Left lung (tissue), 10 donors: ENCODE results near the gene TOE1. TPM values are rescaled to one million over a fixed set of nuclear protein-coding genes. Genes with fewer than 3 reads are reported as not detected.

ENCODE experiments used
- ATAC-seq: fragments of 200-7000 bp; cut with Tn5 transposase; one replicate; pipeline ENCODE4 v1.9.1; 2020; ENCODE audit warnings: moderate library complexity
- DNase-seq, 4 donors: peaks; one replicate each; pipeline ENCODE4 v3.0.0-alpha.2; 2013 to 2020
- H3K27ac ChIP-seq, 2 donors: fragments of 200-600 bp; sonication (generic) in 1 of 2; one replicate each; pipeline versions ENCODE4 v1.5.0 to v1.8.0; 2020 to 2021
- H3K27me3 ChIP-seq, 2 donors: fragments of 200-600 bp; sonication (generic) in 1 of 2; one replicate each; pipeline versions ENCODE4 v1.5.0 to v1.8.0; 2020 to 2021
- H3K36me3 ChIP-seq, 2 donors: fragments of 200-600 bp; sonication (generic) in 1 of 2; one replicate each; pipeline versions ENCODE4 v1.5.0 to v1.8.0; 2020 to 2021
- H3K4me1 ChIP-seq, 2 donors: fragments of 200-600 bp; one replicate each; pipeline ENCODE4 v1.8.0; 2021
- H3K4me3 ChIP-seq, 2 donors: fragments of 200-600 bp; sonication (generic) in 1 of 2; one replicate each; pipeline versions ENCODE4 v1.5.0 to v1.8.0; 2020 to 2021; ENCODE audit warnings: mild to moderate bottlenecking in 1 of 2
- H3K9me3 ChIP-seq, 2 donors: fragments of 200-600 bp; sonication (generic) in 1 of 2; one replicate each; pipeline versions ENCODE4 v1.5.0 to v1.8.0; 2020 to 2021
- intact Hi-C, 2 donors: fragments of 100-400 bp; cut with DNase I; formaldehyde crosslinking; loops; one replicate each; pipeline versions ENCODE4 v1.11.2 to v1.14.2; 2022
- polyA plus RNA-seq, 6 donors: library from polyadenylated mRNA; unstranded; fragments of 120-200 nt; gene quantifications; one replicate each; pipeline ENCODE4 v1.2.1, GENCODE V29; 2013; ENCODE audit not compliant: insufficient read length in 6 of 6
- total RNA-seq, 2 donors: library from RNA; stranded (reverse); fragmentation: NEBNext Ultra II Directional; extraction: Animal tissue kit (Norgen Biotek cat#: 25700); gene quantifications; one replicate each; pipeline ENCODE4 v1.2.1, GENCODE V29; 2021
- TF ChIP-seq, protein P1 (sequence below), 2 donors: fragments of 200-600 bp; sonication (generic) in 1 of 2; IDR thresholded peaks; one replicate each; pipeline versions ENCODE4 v1.5.0 to v1.8.0; 2021; ENCODE audit warnings: antibody characterized with exemption in 2 of 2
- donor health status: DM: no; HTN: yes; CAD: no.
- donor health status: DM: no; HTN: no; CAD: no.

TOE1 gene
- total and polyA plus RNA-seq, 8 donors, result 6.6 to 14.3 (median 12.6) TPM

DNA sequence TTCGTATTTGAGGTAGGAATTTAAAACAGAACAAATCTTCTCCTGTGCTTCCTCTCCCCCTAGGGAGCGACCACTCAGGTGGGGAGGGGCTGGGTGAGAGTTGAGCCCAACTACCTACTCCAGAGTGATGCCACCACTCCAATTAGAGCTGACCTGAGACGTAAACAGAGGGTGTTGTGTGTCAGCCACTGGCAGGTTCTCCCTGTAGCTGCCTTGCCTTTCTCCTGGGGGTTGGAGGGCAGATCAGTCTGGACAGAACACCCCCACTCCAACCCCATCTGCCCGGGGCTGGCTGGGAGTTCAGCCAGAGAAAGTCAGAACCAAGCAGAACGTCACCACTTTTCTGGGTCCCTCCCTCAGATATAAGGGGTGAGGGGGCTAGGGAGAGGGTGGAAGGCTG is 11.3 kb upstream of the TOE1 start:
- Histone ChIP-seq H3K27ac (no peak overlapping the region), H3K9me3 (no peaks in the 10 kb centered on the region), H3K4me1 (peaks cover 9 to 11% of the 10 kb centered on the region in 2 donors), H3K36me3 (peaks cover 0 to 49% of the 10 kb centered on the region in 2 donors), H3K27me3 (peaks cover 0 to 11% of the 10 kb centered on the region in 2 donors), H3K4me3 (no peak overlapping the region)
- TF ChIP-seq, protein P1, sequence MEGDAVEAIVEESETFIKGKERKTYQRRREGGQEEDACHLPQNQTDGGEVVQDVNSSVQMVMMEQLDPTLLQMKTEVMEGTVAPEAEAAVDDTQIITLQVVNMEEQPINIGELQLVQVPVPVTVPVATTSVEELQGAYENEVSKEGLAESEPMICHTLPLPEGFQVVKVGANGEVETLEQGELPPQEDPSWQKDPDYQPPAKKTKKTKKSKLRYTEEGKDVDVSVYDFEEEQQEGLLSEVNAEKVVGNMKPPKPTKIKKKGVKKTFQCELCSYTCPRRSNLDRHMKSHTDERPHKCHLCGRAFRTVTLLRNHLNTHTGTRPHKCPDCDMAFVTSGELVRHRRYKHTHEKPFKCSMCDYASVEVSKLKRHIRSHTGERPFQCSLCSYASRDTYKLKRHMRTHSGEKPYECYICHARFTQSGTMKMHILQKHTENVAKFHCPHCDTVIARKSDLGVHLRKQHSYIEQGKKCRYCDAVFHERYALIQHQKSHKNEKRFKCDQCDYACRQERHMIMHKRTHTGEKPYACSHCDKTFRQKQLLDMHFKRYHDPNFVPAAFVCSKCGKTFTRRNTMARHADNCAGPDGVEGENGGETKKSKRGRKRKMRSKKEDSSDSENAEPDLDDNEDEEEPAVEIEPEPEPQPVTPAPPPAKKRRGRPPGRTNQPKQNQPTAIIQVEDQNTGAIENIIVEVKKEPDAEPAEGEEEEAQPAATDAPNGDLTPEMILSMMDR (IDR thresholded peaks at IDR 0.05), result no peak
- intact Hi-C loops, result no loop called here
- ATAC-seq (no peak), DNase-seq (no peak)

DNA sequence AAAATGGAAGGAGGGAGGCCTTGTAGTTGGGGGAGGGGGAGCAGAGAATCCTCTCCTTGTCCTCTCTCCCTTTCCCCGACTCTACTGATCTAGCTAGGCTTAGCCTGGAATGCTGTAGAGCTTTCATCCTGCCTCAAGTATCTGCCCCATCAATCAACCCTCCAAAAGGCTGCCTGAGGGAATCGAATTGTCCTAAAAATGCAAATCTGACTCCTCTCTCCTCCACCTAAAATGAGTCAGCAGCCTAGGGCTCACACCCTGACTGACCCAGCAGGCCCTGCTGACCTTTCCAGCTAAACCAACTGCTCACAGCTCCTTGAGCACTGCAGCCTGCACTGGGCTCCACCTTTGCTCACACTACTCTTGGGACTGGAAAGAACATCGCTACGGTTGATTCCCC is 10.5 kb upstream of the TOE1 start:
- DNase-seq, result no peak
- Histone ChIP-seq H3K27ac (no peak overlapping the region), H3K9me3 (no peaks in the 10 kb centered on the region), H3K4me3 (no peak overlapping the region), H3K27me3 (peaks cover 0 to 11% of the 10 kb centered on the region in 2 donors), H3K36me3 (peaks cover 0 to 56% of the 10 kb centered on the region in 2 donors), H3K4me1 (peaks cover 9 to 18% of the 10 kb centered on the region in 2 donors)
- intact Hi-C loops, result no loop called here
- no peak for ATAC-seq
- TF ChIP-seq, protein P1 (IDR thresholded peaks at IDR 0.05), result no peak

DNA sequence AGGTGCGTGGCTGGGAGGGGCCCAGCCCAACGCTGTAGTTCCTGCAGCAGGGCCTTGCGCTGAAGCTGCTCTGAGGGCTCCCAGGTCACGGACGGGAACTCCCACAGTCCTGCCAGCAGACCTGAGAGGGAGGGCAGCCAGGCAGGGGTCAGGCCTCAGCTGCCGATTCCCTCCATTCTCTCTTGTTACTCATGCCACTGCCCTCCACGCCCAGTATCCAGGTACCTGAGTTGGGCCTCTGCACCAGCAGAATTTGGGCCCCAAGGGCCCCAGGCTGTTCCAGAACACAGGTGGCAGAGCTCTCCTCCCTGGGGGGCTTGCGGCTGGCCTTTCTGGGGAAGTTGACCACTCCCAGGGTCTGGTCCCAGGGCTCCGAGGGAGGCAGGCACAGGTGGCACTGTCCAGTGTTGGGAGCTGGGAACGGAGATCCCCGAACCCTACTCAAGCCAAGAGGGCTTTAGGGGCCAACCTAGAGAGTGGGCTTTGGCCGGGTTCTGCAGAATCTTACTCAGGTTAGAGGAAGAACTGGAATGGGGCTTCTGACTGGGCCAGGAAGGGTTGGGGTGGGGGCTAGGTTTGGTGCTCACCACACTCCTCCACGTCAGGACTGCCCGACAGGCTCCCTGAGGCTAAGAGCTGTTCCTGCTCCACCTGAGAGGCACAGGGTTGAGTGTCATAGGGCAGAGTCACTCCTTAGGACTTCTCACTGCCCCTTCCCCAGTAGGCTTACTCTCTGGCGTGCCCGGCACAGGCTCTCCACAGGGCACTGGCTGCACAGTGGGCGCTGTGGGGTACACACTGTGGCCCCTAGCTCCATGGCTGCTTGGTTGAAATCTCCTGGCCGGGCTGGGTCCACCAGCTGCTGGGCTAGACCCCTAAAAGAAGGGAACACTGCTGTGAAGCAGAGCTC is 8.3 kb upstream of the TOE1 start:
- no peak for ATAC-seq
- Histone ChIP-seq H3K4me1 (peaks cover 9 to 19% of the 10 kb centered on the region in 2 donors), H3K27ac (no peak overlapping the region), H3K4me3 (no peak overlapping the region), H3K36me3 (peaks cover 0 to 57% of the 10 kb centered on the region in 2 donors), H3K9me3 (no peaks in the 10 kb centered on the region), H3K27me3 (peaks cover 0 to 11% of the 10 kb centered on the region in 2 donors)
- TF ChIP-seq, protein P1 (IDR thresholded peaks at IDR 0.05), result no peak
- no peak for DNase-seq
- intact Hi-C loops, result no loop called here

DNA sequence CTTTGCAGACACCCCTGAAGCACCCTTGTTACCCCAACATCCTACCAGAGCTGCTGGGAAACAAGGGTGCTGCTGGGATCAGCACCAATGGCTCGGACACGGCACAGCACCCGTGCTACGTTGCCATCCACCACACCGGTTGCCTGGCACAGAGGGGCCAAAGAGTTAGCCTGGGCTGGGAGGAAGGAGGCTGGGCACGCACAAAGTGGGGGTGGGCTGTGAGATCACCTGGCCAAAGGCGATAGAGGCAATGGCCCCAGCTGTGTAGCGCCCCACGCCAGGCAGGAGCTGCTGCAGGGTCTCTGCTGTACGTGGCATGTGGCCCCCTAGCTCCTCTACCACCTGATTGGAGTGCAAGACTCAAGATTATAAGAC is 7.6 kb upstream of the TOE1 start:
- Histone ChIP-seq H3K36me3 (peaks cover 0 to 57% of the 10 kb centered on the region in 2 donors), H3K9me3 (no peaks in the 10 kb centered on the region), H3K27me3 (peaks cover 0 to 4% of the 10 kb centered on the region in 2 donors), H3K27ac (no peak overlapping the region), H3K4me1 (peaks cover 2 to 13% of the 10 kb centered on the region in 2 donors), H3K4me3 (no peak overlapping the region)
- no peak for ATAC-seq
- TF ChIP-seq, protein P1 (IDR thresholded peaks at IDR 0.05), result no peak
- DNase-seq, result no peak
- intact Hi-C loops, result no loop called here
